AG08396 (cell line): ENCODE data around the gene TSPY1.
"Not testable (repeated sequence)": the region's sequence is repeated elsewhere in the genome, so short reads cannot be mapped to it uniquely, and the experiment has no call there.

Source experiments
- DNase-seq: peaks from one replicate; pipeline ENCODE4 v3.0.0; 2012; ENCODE audit warnings: low spot score, mixed read lengths

Gene TSPY1, protein sequence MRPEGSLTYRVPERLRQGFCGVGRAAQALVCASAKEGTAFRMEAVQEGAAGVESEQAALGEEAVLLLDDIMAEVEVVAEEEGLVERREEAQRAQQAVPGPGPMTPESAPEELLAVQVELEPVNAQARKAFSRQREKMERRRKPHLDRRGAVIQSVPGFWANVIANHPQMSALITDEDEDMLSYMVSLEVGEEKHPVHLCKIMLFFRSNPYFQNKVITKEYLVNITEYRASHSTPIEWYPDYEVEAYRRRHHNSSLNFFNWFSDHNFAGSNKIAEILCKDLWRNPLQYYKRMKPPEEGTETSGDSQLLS

DNA sequence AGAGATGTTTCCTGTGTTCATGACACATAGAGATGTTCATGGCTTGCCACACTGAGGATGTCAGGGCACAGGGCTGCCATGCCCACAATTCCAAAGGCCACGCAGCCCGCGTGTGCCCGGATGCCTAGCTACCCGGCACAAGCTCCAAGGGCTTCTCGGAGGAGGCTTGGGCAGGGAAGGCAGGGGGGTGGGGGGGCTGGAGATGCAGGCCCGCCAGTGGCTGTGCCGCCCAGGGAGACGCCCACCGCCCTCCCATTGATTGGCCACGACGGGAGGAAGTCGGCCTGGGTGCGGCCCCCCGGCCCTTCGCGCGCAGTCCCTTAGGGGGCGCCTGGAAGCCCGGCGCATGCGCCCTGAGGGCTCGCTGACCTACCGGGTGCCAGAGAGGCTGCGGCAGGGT lies at the start of gene TSPY1:
Gene TSPY1 (plus strand): TSS at position 301 of the 400 bp plus-strand sequence. CDS start 46 bp downstream, at position 347.
- DNase-seq = not testable (repeated sequence)

DNA sequence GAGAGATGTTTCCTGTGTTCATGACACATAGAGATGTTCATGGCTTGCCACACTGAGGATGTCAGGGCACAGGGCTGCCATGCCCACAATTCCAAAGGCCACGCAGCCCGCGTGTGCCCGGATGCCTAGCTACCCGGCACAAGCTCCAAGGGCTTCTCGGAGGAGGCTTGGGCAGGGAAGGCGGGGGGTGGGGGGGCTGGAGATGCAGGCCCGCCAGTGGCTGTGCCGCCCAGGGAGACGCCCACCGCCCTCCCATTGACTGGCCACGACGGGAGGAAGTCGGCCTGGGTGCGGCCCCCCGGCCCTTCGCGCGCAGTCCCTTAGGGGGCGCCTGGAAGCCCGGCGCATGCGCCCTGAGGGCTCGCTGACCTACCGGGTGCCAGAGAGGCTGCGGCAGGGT lies 20.2 kb downstream of the TSPY1 start, which contains the start of gene TSPY9:
Gene TSPY9 (plus strand): TSS at position 301 of the 400 bp plus-strand sequence. CDS start 46 bp downstream, at position 347.
- not testable (repeated sequence) for DNase-seq

DNA sequence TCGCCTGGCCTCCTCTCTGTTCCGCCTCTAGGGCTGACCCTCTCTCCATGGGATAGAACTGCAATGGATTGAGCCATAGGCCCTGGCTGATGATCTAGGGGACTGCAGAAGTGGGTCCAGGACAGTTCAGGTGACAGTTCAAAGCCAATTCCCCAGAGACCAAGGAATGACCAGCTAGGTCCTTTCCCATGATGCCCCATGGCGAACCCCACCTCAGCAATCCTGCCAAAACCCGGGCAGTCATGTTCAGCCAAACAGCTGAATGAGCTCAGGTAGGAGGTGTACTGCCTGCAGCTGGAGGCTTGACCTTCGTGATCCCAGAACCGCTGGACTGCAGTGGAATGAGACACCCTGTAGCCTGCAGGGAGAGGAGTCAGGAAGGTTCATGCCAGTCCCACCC lies 37.6 kb downstream of the TSPY1 start:
- not testable (repeated sequence) for DNase-seq

DNA sequence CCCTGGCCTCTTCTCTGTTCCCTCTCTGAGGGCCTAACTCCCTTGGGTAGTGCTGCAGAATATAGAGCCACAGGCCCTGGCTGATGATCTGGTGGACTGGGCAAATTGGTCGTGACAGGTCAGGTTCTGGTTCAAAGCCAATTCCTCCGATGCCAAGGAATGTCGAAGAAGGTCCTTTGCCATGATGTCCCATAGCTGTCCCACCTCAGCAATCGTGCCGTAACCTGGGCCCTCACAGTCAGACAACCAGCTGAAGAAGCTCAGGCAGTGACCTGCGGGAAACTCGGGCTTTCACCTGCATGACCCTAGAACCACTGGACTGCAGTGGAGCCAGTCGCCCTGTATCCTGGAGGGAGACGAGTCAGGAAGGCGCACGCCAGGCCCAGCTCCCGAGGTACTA lies 49.5 kb downstream of the TSPY1 start:
- DNase-seq = not testable (repeated sequence)
